ENCODE measurements around the gene WDPCP. TPM values are rescaled to one million over a fixed set of nuclear protein-coding genes. Genes with fewer than 3 reads are reported as not detected.

WDPCP gene
- total and polyA plus RNA-seq, 9 donors = 4.0 to 29.6 (median 15.6) TPM

- no peak for TF ChIP-seq EP300 (IDR thresholded peaks at IDR 0.05)
- TF ChIP-seq, protein P1, sequence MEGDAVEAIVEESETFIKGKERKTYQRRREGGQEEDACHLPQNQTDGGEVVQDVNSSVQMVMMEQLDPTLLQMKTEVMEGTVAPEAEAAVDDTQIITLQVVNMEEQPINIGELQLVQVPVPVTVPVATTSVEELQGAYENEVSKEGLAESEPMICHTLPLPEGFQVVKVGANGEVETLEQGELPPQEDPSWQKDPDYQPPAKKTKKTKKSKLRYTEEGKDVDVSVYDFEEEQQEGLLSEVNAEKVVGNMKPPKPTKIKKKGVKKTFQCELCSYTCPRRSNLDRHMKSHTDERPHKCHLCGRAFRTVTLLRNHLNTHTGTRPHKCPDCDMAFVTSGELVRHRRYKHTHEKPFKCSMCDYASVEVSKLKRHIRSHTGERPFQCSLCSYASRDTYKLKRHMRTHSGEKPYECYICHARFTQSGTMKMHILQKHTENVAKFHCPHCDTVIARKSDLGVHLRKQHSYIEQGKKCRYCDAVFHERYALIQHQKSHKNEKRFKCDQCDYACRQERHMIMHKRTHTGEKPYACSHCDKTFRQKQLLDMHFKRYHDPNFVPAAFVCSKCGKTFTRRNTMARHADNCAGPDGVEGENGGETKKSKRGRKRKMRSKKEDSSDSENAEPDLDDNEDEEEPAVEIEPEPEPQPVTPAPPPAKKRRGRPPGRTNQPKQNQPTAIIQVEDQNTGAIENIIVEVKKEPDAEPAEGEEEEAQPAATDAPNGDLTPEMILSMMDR (IDR thresholded peaks at IDR 0.05) = no peak
- TF ChIP-seq POLR2A (IDR thresholded peaks at IDR 0.05) = no peak
- no peak for DNase-seq
- H3K4me3 ChIP-seq = no peak overlapping the region
- no peaks in the 10 kb centered on the region for H3K27me3 ChIP-seq
- no peaks in the 10 kb centered on the region for H3K9me3 ChIP-seq
- intact Hi-C loops (cut with DNase I) = no loop called here
- no peaks in the 10 kb centered on the region for H3K4me1 ChIP-seq (ENCODE audit: insufficient read depth)
- H3K36me3 ChIP-seq = no peaks in the 10 kb centered on the region
- no peak overlapping the region for H3K27ac ChIP-seq
Measured at GRCh38 chr2:63432373-63432772, 155.9 kb downstream of the WDPCP start.

DNA sequence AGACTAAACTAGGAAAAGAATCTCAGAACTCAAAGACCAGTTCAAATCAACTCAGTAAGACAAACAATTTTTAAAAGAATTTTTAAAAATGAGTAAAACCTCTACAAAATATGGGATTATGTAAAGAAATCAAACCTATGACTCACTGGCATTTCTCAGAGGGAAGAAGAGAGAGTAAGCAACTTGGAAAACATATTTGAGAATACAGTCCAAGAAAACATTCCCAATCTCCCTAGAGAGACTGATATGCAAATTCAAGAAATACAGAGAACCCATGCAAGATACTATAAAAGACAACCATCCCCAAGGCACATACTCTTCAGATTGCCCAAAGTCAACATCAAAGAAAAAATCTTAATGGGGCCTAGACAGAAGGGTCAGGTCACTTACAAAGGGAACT lies 162.7 kb downstream of the WDPCP start:
- Histone ChIP-seq H3K27ac (no peak overlapping the region), H3K9me3 (no peaks in the 10 kb centered on the region), H3K27me3 (no peaks in the 10 kb centered on the region), H3K4me3 (no peak overlapping the region), H3K4me1 (ENCODE audit: insufficient read depth) (no peaks in the 10 kb centered on the region), H3K36me3 (no peaks in the 10 kb centered on the region)
- DNase-seq = no peak
- no peak for TF ChIP-seq EP300 (IDR thresholded peaks at IDR 0.05)
- TF ChIP-seq, protein P1 (IDR thresholded peaks at IDR 0.05) = no peak
- no peak for TF ChIP-seq POLR2A (IDR thresholded peaks at IDR 0.05)
- intact Hi-C loops (cut with DNase I) = no loop called here

- Histone ChIP-seq H3K36me3 (no peaks in the 10 kb centered on the region), H3K4me1 (ENCODE audit: insufficient read depth) (no peaks in the 10 kb centered on the region), H3K27me3 (no peaks in the 10 kb centered on the region), H3K4me3 (no peak overlapping the region), H3K27ac (no peak overlapping the region), H3K9me3 (no peaks in the 10 kb centered on the region)
- no peak for DNase-seq
- TF ChIP-seq, protein P1 (IDR thresholded peaks at IDR 0.05) = no peak
- TF ChIP-seq EP300 (IDR thresholded peaks at IDR 0.05) = no peak
- no peak for TF ChIP-seq POLR2A (IDR thresholded peaks at IDR 0.05)
- WGBS, 3 donors = 70 to 93% (median 73%) methylated on average over 4 of the region's 4 CpGs
- intact Hi-C loops (cut with DNase I) = no loop called here
Measured at GRCh38 chr2:63425079-63425416, 163.2 kb downstream of the WDPCP start.

DNA sequence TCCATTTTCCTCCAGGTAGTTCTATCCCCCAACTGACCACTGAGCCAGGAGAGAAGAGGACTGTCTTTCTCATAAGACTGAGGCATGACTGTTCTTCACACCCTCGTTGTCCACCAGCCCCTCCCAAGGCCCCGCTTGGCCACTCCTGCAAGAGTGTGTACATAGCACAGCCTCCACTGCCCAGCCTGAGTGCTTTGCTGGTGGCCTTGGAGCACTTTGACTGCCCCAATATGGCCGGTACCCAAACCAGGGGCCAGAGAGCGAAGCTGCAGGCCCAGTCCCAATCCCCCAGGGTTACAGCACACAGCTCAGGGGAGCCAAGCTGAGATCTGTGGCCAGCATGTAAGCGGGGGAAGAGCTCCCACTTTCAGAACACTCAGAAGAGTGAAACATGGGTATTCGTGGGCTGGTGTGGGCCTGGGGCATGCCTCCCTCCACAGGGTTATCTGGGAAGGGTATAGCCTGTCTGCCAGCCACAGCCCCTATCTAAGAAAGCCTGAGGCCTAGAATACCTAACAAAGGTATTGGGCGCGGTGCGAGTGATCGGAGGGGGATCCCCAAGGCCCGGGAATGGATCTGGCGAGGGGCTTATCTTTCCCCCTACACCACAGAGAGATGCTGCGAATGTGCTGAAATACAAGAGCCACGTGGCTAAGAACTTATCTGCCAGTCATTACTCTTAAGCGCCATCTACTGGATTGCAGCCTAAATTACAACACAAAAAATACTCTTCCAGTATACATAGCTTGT lies 163.8 kb downstream of the WDPCP start:
- intact Hi-C loops (cut with DNase I) = no loop called here
- 79 to 84% (median 80%) methylated on average over 15 of the region's 15 CpGs for WGBS, 3 donors
- DNase-seq = no peak

More for the DNA sequence above, 163.8 kb downstream of the WDPCP start:
- Histone ChIP-seq H3K27ac (no peak overlapping the region), H3K27me3 (no peaks in the 10 kb centered on the region), H3K9me3 (no peaks in the 10 kb centered on the region), H3K4me3 (no peak overlapping the region), H3K36me3 (no peaks in the 10 kb centered on the region), H3K4me1 (ENCODE audit: insufficient read depth) (no peaks in the 10 kb centered on the region)
- no peak for TF ChIP-seq POLR2A (IDR thresholded peaks at IDR 0.05)
- no peak for TF ChIP-seq EP300 (IDR thresholded peaks at IDR 0.05)
- TF ChIP-seq, protein P1 (IDR thresholded peaks at IDR 0.05) = no peak

Measured in ovary (tissue), 9 donors.